ENCODE results near the gene ABAT. TPM values are rescaled to one million over a fixed set of nuclear protein-coding genes. Genes with fewer than 3 reads are reported as not detected.

The ABAT gene
- total RNA-seq, 5 donors from 2014 or later (not counting 1 experiment from before 2014, with no cell fraction given): 8.3 to 16.1 (median 11.7) TPM

GRCh38 chr16:8661703-8662102 lies 12.7 kb upstream of the ABAT start:
- no peaks in the 10 kb centered on the region for H3K4me1 Mint-ChIP-seq
- POLR2A ChIA-PET: no interaction called here
- H3K4me3 ChIP-seq (ENCODE audit: control insufficient read depth in 1 of 2, extremely low read depth in 1 of 2, low read length in 1 of 2): no peak overlapping the region
- WGBS (ENCODE audit: insufficient coverage): 100% methylated on average over 2 of the region's 5 CpGs
- H3K9me3 ChIP-seq: no peaks in the 10 kb centered on the region
- H3K4me1 ChIP-seq (ENCODE audit: control insufficient read depth in 1 of 2, extremely low read depth in 1 of 2, insufficient read depth in 2 of 2, low read length in 2 of 2): no peaks in the 10 kb centered on the region
- DNase-seq: no peak
- H3K36me3 Mint-ChIP-seq: peaks cover 22% of the 10 kb centered on the region
- no peak for ATAC-seq (replicated peaks in 1 of 4)
- H3K4me3 Mint-ChIP-seq: no peak overlapping the region
- no peaks in the 10 kb centered on the region for H3K27me3 ChIP-seq (replicated peaks in 1 of 2; ENCODE audit: control insufficient read depth in 2 of 2, extremely low read depth in 1 of 2, insufficient read depth in 2 of 2, low read length in 1 of 2)
- H3K27me3 Mint-ChIP-seq: no peaks in the 10 kb centered on the region
- no peak overlapping the region for H3K27ac ChIP-seq (ENCODE audit: low read length)
- H3K36me3 ChIP-seq (ENCODE audit: control insufficient read depth in 2 of 2, extremely low read depth in 1 of 2, insufficient read depth in 1 of 2, low read length in 1 of 2): peaks cover 3 to 11% of the 10 kb centered on the region in 2 donors
- H3K27ac Mint-ChIP-seq: no peak overlapping the region
- H3K9me3 Mint-ChIP-seq: no peaks in the 10 kb centered on the region
- CTCF ChIA-PET: no interaction called here

- Mint-ChIP-seq H3K4me1 (no peaks in the 10 kb centered on the region), H3K27ac (no peak overlapping the region), H3K9me3 (no peaks in the 10 kb centered on the region), H3K27me3 (no peaks in the 10 kb centered on the region), H3K4me3 (no peak overlapping the region), H3K36me3 (peaks cover 26% of the 10 kb centered on the region)
- Histone ChIP-seq H3K27ac (ENCODE audit: low read length) (no peak overlapping the region), H3K4me1 (ENCODE audit: control insufficient read depth in 1 of 2, extremely low read depth in 1 of 2, insufficient read depth in 2 of 2, low read length in 2 of 2) (no peaks in the 10 kb centered on the region), H3K27me3 (replicated peaks in 1 of 2; ENCODE audit: control insufficient read depth in 2 of 2, extremely low read depth in 1 of 2, insufficient read depth in 2 of 2, low read length in 1 of 2) (no peaks in the 10 kb centered on the region), H3K36me3 (ENCODE audit: control insufficient read depth in 2 of 2, extremely low read depth in 1 of 2, insufficient read depth in 1 of 2, low read length in 1 of 2) (peaks cover 6 to 18% of the 10 kb centered on the region in 2 donors), H3K4me3 (ENCODE audit: control insufficient read depth in 1 of 2, extremely low read depth in 1 of 2, low read length in 1 of 2) (no peak overlapping the region), H3K9me3 (no peaks in the 10 kb centered on the region)
- 68% methylated on average over 3 of the region's 9 CpGs for WGBS (ENCODE audit: insufficient coverage)
- ChIA-PET CTCF (interaction anchor here in 1 of 2 donors (0.6 to 0.7 kb wide), 2 partner anchors 220 to 471 kb away, joined by 3 to 5 read pairs; no protein-coding TSS in a partner anchor), POLR2A (interaction anchor here in 1 of 2 donors (0.5 kb wide), 1 partner anchor 8 kb away, joined by 4 read pairs; no protein-coding TSS in a partner anchor)
- ATAC-seq (replicated peaks in 1 of 4) (no peak), DNase-seq (no peak)
These were observed 11.0 kb upstream of the ABAT start for GRCh38 chr16:8663192-8664089.

GRCh38 chr16:8665529-8665928 lies 8.9 kb upstream of the ABAT start:
- no peaks in the 10 kb centered on the region for H3K4me1 Mint-ChIP-seq
- no peaks in the 10 kb centered on the region for H3K27me3 ChIP-seq (replicated peaks in 1 of 2; ENCODE audit: control insufficient read depth in 2 of 2, extremely low read depth in 1 of 2, insufficient read depth in 2 of 2, low read length in 1 of 2)
- H3K9me3 ChIP-seq: no peaks in the 10 kb centered on the region
- WGBS (ENCODE audit: insufficient coverage): 83% methylated on average over 6 of the region's 6 CpGs
- peaks cover 6 to 18% of the 10 kb centered on the region in 2 donors for H3K36me3 ChIP-seq (ENCODE audit: control insufficient read depth in 2 of 2, extremely low read depth in 1 of 2, insufficient read depth in 1 of 2, low read length in 1 of 2)
- no peak overlapping the region for H3K4me3 ChIP-seq (ENCODE audit: control insufficient read depth in 1 of 2, extremely low read depth in 1 of 2, low read length in 1 of 2)
- H3K36me3 Mint-ChIP-seq: peaks cover 29% of the 10 kb centered on the region
- no peaks in the 10 kb centered on the region for H3K4me1 ChIP-seq (ENCODE audit: control insufficient read depth in 1 of 2, extremely low read depth in 1 of 2, insufficient read depth in 2 of 2, low read length in 2 of 2)
- POLR2A ChIA-PET: no interaction called here
- no peak overlapping the region for H3K27ac Mint-ChIP-seq
- no peak overlapping the region for H3K4me3 Mint-ChIP-seq
- ATAC-seq (replicated peaks in 1 of 4) (no peak), DNase-seq (no peak)
- no peaks in the 10 kb centered on the region for H3K9me3 Mint-ChIP-seq
- no peaks in the 10 kb centered on the region for H3K27me3 Mint-ChIP-seq
- no peak overlapping the region for H3K27ac ChIP-seq (ENCODE audit: low read length)
- CTCF ChIA-PET: no interaction called here

GRCh38 chr16:8667492-8667891 lies 6.9 kb upstream of the ABAT start:
- no peaks in the 10 kb centered on the region for H3K9me3 ChIP-seq
- POLR2A ChIA-PET: no interaction called here

GRCh38 chr16:8668113-8668512 lies 6.3 kb upstream of the ABAT start:
- ATAC-seq (replicated peaks in 1 of 4): no peak
- H3K27ac ChIP-seq (ENCODE audit: low read length): no peak overlapping the region
- Mint-ChIP-seq H3K27me3 (no peaks in the 10 kb centered on the region), H3K36me3 (peaks cover 29% of the 10 kb centered on the region), H3K9me3 (no peaks in the 10 kb centered on the region), H3K27ac (no peak overlapping the region), H3K4me1 (no peaks in the 10 kb centered on the region), H3K4me3 (no peak overlapping the region)
- POLR2A ChIA-PET: no interaction called here
- H3K4me3 ChIP-seq (ENCODE audit: control insufficient read depth in 1 of 2, extremely low read depth in 1 of 2, low read length in 1 of 2): no peak overlapping the region
- WGBS (ENCODE audit: insufficient coverage): 78% methylated on average over 2 of the region's 5 CpGs
- H3K4me1 ChIP-seq (ENCODE audit: control insufficient read depth in 1 of 2, extremely low read depth in 1 of 2, insufficient read depth in 2 of 2, low read length in 2 of 2): no peaks in the 10 kb centered on the region
- no peak for DNase-seq
- CTCF ChIA-PET: no interaction called here
- H3K27me3 ChIP-seq (replicated peaks in 1 of 2; ENCODE audit: control insufficient read depth in 2 of 2, extremely low read depth in 1 of 2, insufficient read depth in 2 of 2, low read length in 1 of 2): no peaks in the 10 kb centered on the region
- peaks cover 6 to 15% of the 10 kb centered on the region in 2 donors for H3K36me3 ChIP-seq (ENCODE audit: control insufficient read depth in 2 of 2, extremely low read depth in 1 of 2, insufficient read depth in 1 of 2, low read length in 1 of 2)
- no peaks in the 10 kb centered on the region for H3K9me3 ChIP-seq

More at GRCh38 chr16:8667492-8667891, 6.9 kb upstream of the ABAT start:
- ATAC-seq (replicated peaks in 1 of 4): no peak
- Mint-ChIP-seq H3K36me3 (peaks cover 29% of the 10 kb centered on the region), H3K27me3 (no peaks in the 10 kb centered on the region), H3K27ac (no peak overlapping the region), H3K4me1 (no peaks in the 10 kb centered on the region), H3K9me3 (no peaks in the 10 kb centered on the region), H3K4me3 (no peak overlapping the region)
- 52% methylated on average over 2 of the region's 3 CpGs for WGBS (ENCODE audit: insufficient coverage)
- no peak for DNase-seq
- H3K27ac ChIP-seq (ENCODE audit: low read length): no peak overlapping the region
- H3K36me3 ChIP-seq (ENCODE audit: control insufficient read depth in 2 of 2, extremely low read depth in 1 of 2, insufficient read depth in 1 of 2, low read length in 1 of 2): peaks cover 6 to 15% of the 10 kb centered on the region in 2 donors
- no peak overlapping the region for H3K4me3 ChIP-seq (ENCODE audit: control insufficient read depth in 1 of 2, extremely low read depth in 1 of 2, low read length in 1 of 2)
- no peaks in the 10 kb centered on the region for H3K27me3 ChIP-seq (replicated peaks in 1 of 2; ENCODE audit: control insufficient read depth in 2 of 2, extremely low read depth in 1 of 2, insufficient read depth in 2 of 2, low read length in 1 of 2)
- CTCF ChIA-PET: no interaction called here
- H3K4me1 ChIP-seq (ENCODE audit: control insufficient read depth in 1 of 2, extremely low read depth in 1 of 2, insufficient read depth in 2 of 2, low read length in 2 of 2): no peaks in the 10 kb centered on the region

GRCh38 chr16:8669481-8669880 lies 4.9 kb upstream of the ABAT start:
- H3K27me3 ChIP-seq (replicated peaks in 1 of 2; ENCODE audit: control insufficient read depth in 2 of 2, extremely low read depth in 1 of 2, insufficient read depth in 2 of 2, low read length in 1 of 2): no peaks in the 10 kb centered on the region
- Mint-ChIP-seq H3K4me1 (peaks cover 4 to 7% (median 6%) of the 10 kb centered on the region in 3 donors), H3K36me3 (peaks cover 25% of the 10 kb centered on the region), H3K27me3 (no peaks in the 10 kb centered on the region), H3K27ac (no peak overlapping the region), H3K9me3 (no peaks in the 10 kb centered on the region), H3K4me3 (no peak overlapping the region)
- H3K27ac ChIP-seq (ENCODE audit: low read length): no peak overlapping the region
- CTCF ChIA-PET: interaction anchor here (0.6 kb wide), 2 partner anchors 8 to 267 kb away, joined by 4 to 5 read pairs; no protein-coding TSS in a partner anchor
- no peaks in the 10 kb centered on the region for H3K9me3 ChIP-seq
- H3K4me1 ChIP-seq (ENCODE audit: control insufficient read depth in 1 of 2, extremely low read depth in 1 of 2, insufficient read depth in 2 of 2, low read length in 2 of 2): peaks cover under 1 to 5% of the 10 kb centered on the region in 2 experiments
- H3K36me3 ChIP-seq (ENCODE audit: control insufficient read depth in 2 of 2, extremely low read depth in 1 of 2, insufficient read depth in 1 of 2, low read length in 1 of 2): peaks cover 6 to 11% of the 10 kb centered on the region in 2 donors
- ATAC-seq (replicated peaks in 1 of 4): no peak
- POLR2A ChIA-PET: no interaction called here
- no CpG with 5 or more reads among the region's 1 CpG for WGBS (ENCODE audit: insufficient coverage)
- DNase-seq: no peak
- no peak overlapping the region for H3K4me3 ChIP-seq (ENCODE audit: control insufficient read depth in 1 of 2, extremely low read depth in 1 of 2, low read length in 1 of 2)

Data from T-cell (primary cell).